Measurements from ENCODE around the gene PARS2. TPM values are rescaled to one million over a fixed set of nuclear protein-coding genes. Genes with fewer than 3 reads are reported as not detected.
"Not testable (repeated sequence)": the region's sequence is repeated elsewhere in the genome, so short reads cannot be mapped to it uniquely, and the experiment has no call there.

The PARS2 gene
- total RNA-seq, 1 experiment from 2014 or later = 9.6 TPM

- TF ChIP-seq ZBTB33 (IDR thresholded peaks at IDR 0.05; ENCODE audit: extremely low read depth, insufficient replicate concordance, low read length) = no peak
- TF ChIP-seq SP1 (IDR thresholded peaks at IDR 0.05; ENCODE audit: low read depth) = no peak
Observed at GRCh38 chr1:54777011-54777410, 12.7 kb upstream of the PARS2 start (continued).

GRCh38 chr1:54775828-54776721 is 11.8 kb upstream of the PARS2 start:
- H3K36me3 ChIP-seq (ENCODE audit: control insufficient read depth in 1 of 2, insufficient read depth in 2 of 2, low read length in 2 of 2); RAD21 ChIA-PET (ENCODE audit: low non-redundant PET in 1 of 2, low total read pairs in 2 of 2, uncharacterized antibody in 2 of 2, unreplicated experiment in 2 of 2); POLR2A ChIA-PET; H3K79me2 ChIP-seq (ENCODE audit: insufficient read depth, low read length); H3K9ac ChIP-seq (ENCODE audit: low read length); H4K20me1 ChIP-seq (ENCODE audit: insufficient read depth); H3K4me2 ChIP-seq (ENCODE audit: low read length); BruUV-seq (replicated peaks); H3K27me3 ChIP-seq (ENCODE audit: insufficient read depth, low read length); intact Hi-C loops (cut with micrococcal nuclease); DNase-seq (ENCODE audit: low read depth, low spot score); ATAC-seq; H3K4me1 ChIP-seq (ENCODE audit: control insufficient read depth in 1 of 2, insufficient read depth in 2 of 2, low read length in 2 of 2); H3K9me3 ChIP-seq (ENCODE audit: control insufficient read depth in 1 of 2, insufficient read depth in 1 of 2, low read depth in 1 of 2, low read length in 2 of 2); H3K9me2 ChIP-seq (ENCODE audit: insufficient read depth); H2AFZ ChIP-seq (ENCODE audit: low read depth, low read length, poor library complexity, severe bottlenecking); H3K4me3 ChIP-seq (replicated peaks in 1 of 2; ENCODE audit: low read depth in 1 of 2, low read length in 2 of 2); H3K27ac ChIP-seq (ENCODE audit: low read depth, low read length): not testable (repeated sequence)
- CTCF ChIA-PET = interaction anchor here (1.6 kb wide), 1 partner anchor 13 kb away, joined by 3 read pairs; no protein-coding TSS in a partner anchor
